H1 (cell line): ENCODE data around the gene ADAM12. TPM values are rescaled to one million over a fixed set of nuclear protein-coding genes. Genes with fewer than 3 reads are reported as not detected.

Experiments used
- CTCF ChIA-PET: fragments of 300-600 bp; sonication (Branson Sonifier 250); formaldehyde crosslinking; loops from one replicate; lab custom pipeline; 2021; ENCODE audit not compliant: partially characterized antibody; lab: Charles Lee
- POLR2A ChIA-PET: fragments of 300-600 bp; sonication (Branson Sonifier 250); formaldehyde crosslinking; loops from one replicate; lab custom pipeline; 2021; ENCODE audit warnings: inconsistent platforms; ENCODE audit not compliant: partially characterized antibody; lab: Charles Lee
- DNase-seq, 2 experiments: peaks; one replicate each; pipeline versions ENCODE4 v3.0.0 to v3.0.0-alpha.2; 2010 to 2022; ENCODE audit warnings: low spot score in 2 of 2, low read depth in 1 of 2, mixed read lengths in 1 of 2
- FAIRE-seq: peaks from 2 replicates; lab custom pipeline; 2011; peaks lifted over from hg19 to GRCh38; lab: Jason Lieb, UNC
- H2AFZ ChIP-seq: 2 replicates; pipeline ENCODE4 v1.8.1; 2012; ENCODE audit warnings: low read length, inconsistent platforms
- H2AK5ac ChIP-seq: 2 replicates; pipeline ENCODE4 v1.6.1; 2013; ENCODE audit warnings: low read depth, low read length
- H2BK120ac ChIP-seq: replicated peaks from 2 replicates; pipeline ENCODE3; 2013; ENCODE audit warnings: low read depth, low read length, inconsistent platforms
- H2BK12ac ChIP-seq: 2 replicates; pipeline ENCODE4 v1.6.1; 2013; ENCODE audit warnings: low read depth, low read length
- H2BK15ac ChIP-seq: 2 replicates; pipeline ENCODE4 v1.6.1; 2013; ENCODE audit warnings: low read length
- H2BK20ac ChIP-seq: 2 replicates; pipeline ENCODE4 v1.6.1; 2013; ENCODE audit warnings: low read length
- H2BK5ac ChIP-seq: 2 replicates; pipeline ENCODE4 v1.6.1; 2013; ENCODE audit warnings: low read depth, low read length
- H3K14ac ChIP-seq: 2 replicates; pipeline ENCODE4 v1.6.1; 2013; ENCODE audit warnings: inconsistent platforms; ENCODE audit not compliant: insufficient read length
- H3K18ac ChIP-seq: 2 replicates; pipeline ENCODE4 v1.6.1; 2013; ENCODE audit warnings: low read length; ENCODE audit errors: extremely low read depth
- H3K23ac ChIP-seq: 2 replicates; pipeline ENCODE4 v1.6.1; 2013; ENCODE audit warnings: inconsistent platforms; ENCODE audit not compliant: insufficient read length
- H3K23me2 ChIP-seq: 2 replicates; pipeline ENCODE4 v1.6.1; 2013; ENCODE audit warnings: low read depth, low read length
- H3K27ac ChIP-seq: 2 replicates; pipeline ENCODE4 v1.6.1; 2011; ENCODE audit warnings: low read depth, low read length, inconsistent platforms
- H3K27me3 ChIP-seq, 4 experiments: replicated peaks in 1 of 4; 1 replicate in 1 of 4; 2 replicates in 3 of 4; pipeline versions ENCODE4 v1.6.1 to v1.8.1; 2011 to 2013; ENCODE audit warnings: low read length in 3 of 4, mild to moderate bottlenecking in 3 of 4, inconsistent platforms in 2 of 4, mixed read lengths in 2 of 4, moderate library complexity in 1 of 4; ENCODE audit not compliant: control insufficient read depth in 3 of 4, insufficient read depth in 3 of 4; ENCODE audit errors: extremely low read depth in 1 of 4
- H3K36me3 ChIP-seq, 4 experiments: 2 replicates each; pipeline versions ENCODE4 v1.6.1 to v1.8.1; 2011 to 2013; ENCODE audit warnings: mild to moderate bottlenecking in 4 of 4, low read length in 3 of 4, moderate library complexity in 2 of 4, control low read depth in 1 of 4, inconsistent platforms in 1 of 4; ENCODE audit not compliant: insufficient read depth in 4 of 4, control insufficient read depth in 2 of 4
- H3K4ac ChIP-seq: replicated peaks from 2 replicates; pipeline ENCODE3; 2013; ENCODE audit warnings: low read length, low read depth, mixed read lengths, inconsistent platforms; ENCODE audit not compliant: insufficient read length
- H3K4me1 ChIP-seq, 4 experiments: replicated peaks in 1 of 4; 1 replicate in 1 of 4; 2 replicates in 3 of 4; pipeline versions ENCODE4 v1.6.1 to v1.8.1; 2011 to 2013; ENCODE audit warnings: low read length in 3 of 4, inconsistent platforms in 2 of 4, mixed read lengths in 1 of 4; ENCODE audit not compliant: insufficient read depth in 4 of 4, control insufficient read depth in 3 of 4
- H3K4me2 ChIP-seq, 2 experiments: 2 replicates each; pipeline versions ENCODE4 v1.6.1 to v1.8.1; 2011 to 2013; ENCODE audit warnings: low read depth in 2 of 2, low read length in 2 of 2, control low read depth in 1 of 2, inconsistent platforms in 1 of 2, mild to moderate bottlenecking in 1 of 2; ENCODE audit not compliant: insufficient read depth in 1 of 2
- H3K4me3 ChIP-seq, 4 experiments: fragments of 200-600, 300-600 bp in 1 of 4; sonication (generic), shearing (Covaris generic), sonication (Bioruptor Twin) in 1 of 4; 2 replicates each; pipeline versions ENCODE4 v1.5.1 to v1.8.1; 2011 to 2016; ENCODE audit warnings: low read length in 4 of 4, low read depth in 3 of 4, control low read depth in 2 of 4, inconsistent platforms in 2 of 4, mild to moderate bottlenecking in 2 of 4, mixed read lengths in 1 of 4, moderate library complexity in 1 of 4; ENCODE audit not compliant: insufficient read depth in 2 of 4; ENCODE audit errors: extremely low read depth in 1 of 4
- H3K56ac ChIP-seq: replicated peaks from 2 replicates; pipeline ENCODE3; 2013; ENCODE audit warnings: low read depth, mild to moderate bottlenecking, mixed read lengths, low read length, inconsistent platforms; ENCODE audit not compliant: insufficient read length
- H3K79me1 ChIP-seq: 2 replicates; pipeline ENCODE4 v1.6.1; 2013; ENCODE audit warnings: low read depth, low read length, control low read depth
- H3K79me2 ChIP-seq, 2 experiments: 2 replicates each; pipeline versions ENCODE4 v1.6.1 to v1.8.1; 2012 to 2013; ENCODE audit warnings: low read length in 2 of 2, mild to moderate bottlenecking in 2 of 2, inconsistent platforms in 1 of 2; ENCODE audit not compliant: insufficient read depth in 2 of 2, control insufficient read depth in 1 of 2
- H3K9ac ChIP-seq, 4 experiments: replicated peaks in 1 of 4; 1 replicate in 1 of 4; 2 replicates in 3 of 4; pipeline versions ENCODE4 v1.6.1 to v1.8.1; 2011 to 2013; ENCODE audit warnings: low read depth in 3 of 4, low read length in 3 of 4, control low read depth in 2 of 4, mild to moderate bottlenecking in 2 of 4, moderate library complexity in 2 of 4, inconsistent platforms in 1 of 4; ENCODE audit errors: extremely low read depth in 1 of 4
- H3K9me3 ChIP-seq, 2 experiments: 2 replicates each; pipeline versions ENCODE4 v1.6.1 to v1.8.1; 2012 to 2013; ENCODE audit warnings: mild to moderate bottlenecking in 2 of 2, moderate library complexity in 2 of 2, control low read depth in 1 of 2, inconsistent platforms in 1 of 2, low read depth in 1 of 2, low read length in 1 of 2, mixed read lengths in 1 of 2; ENCODE audit not compliant: insufficient read depth in 2 of 2
- H4K20me1 ChIP-seq, 2 experiments: replicated peaks in 1 of 2; 2 replicates each; pipeline versions ENCODE3 to v1.8.1; 2011 to 2013; ENCODE audit warnings: inconsistent platforms in 2 of 2, low read length in 2 of 2, mild to moderate bottlenecking in 1 of 2; ENCODE audit not compliant: insufficient read depth in 2 of 2, control insufficient read depth in 1 of 2
- H4K5ac ChIP-seq: 2 replicates; pipeline ENCODE4 v1.6.1; 2013; ENCODE audit warnings: low read length, low read depth, mixed read lengths, inconsistent platforms; ENCODE audit not compliant: insufficient read length
- H4K8ac ChIP-seq: 2 replicates; pipeline ENCODE4 v1.8.0; 2013; ENCODE audit warnings: mild to moderate bottlenecking, moderate library complexity, low read length, inconsistent platforms; ENCODE audit not compliant: insufficient read depth; ENCODE audit errors: extremely low read depth
- H4K91ac ChIP-seq: replicated peaks from 2 replicates; pipeline ENCODE3; 2013; ENCODE audit warnings: low read length, mixed read lengths, inconsistent platforms; ENCODE audit not compliant: insufficient read length
- ASH2L ChIP-seq: fragments of 200-600, 300-600 bp; sonication (generic); IDR thresholded peaks from one replicate; pipeline ENCODE4 v1.7.1; 2017; ENCODE audit warnings: low read length
- CHD1 ChIP-seq: IDR thresholded peaks from 2 replicates; pipeline ENCODE4 v1.6.1; 2012; ENCODE audit warnings: low read depth, low read length, improper control_type of control experiment
- CHD2 ChIP-seq: IDR thresholded peaks from 2 replicates; pipeline ENCODE4 v1.6.1; 2012; ENCODE audit warnings: low read length, improper control_type of control experiment
- CTBP2 ChIP-seq: IDR thresholded peaks from 2 replicates; pipeline ENCODE4 v1.7.0; 2011; ENCODE audit warnings: borderline replicate concordance, mild to moderate bottlenecking, moderate library complexity, mixed read lengths, low read length; ENCODE audit not compliant: insufficient read depth, insufficient read length
- EGR1 ChIP-seq: IDR thresholded peaks from 2 replicates; pipeline ENCODE4 v1.6.1; 2011; ENCODE audit warnings: low read depth, low read length, borderline replicate concordance
- EP300 ChIP-seq, 2 experiments: IDR thresholded peaks; 1 replicate in 1 of 2; 2 replicates in 1 of 2; pipeline ENCODE4 v1.6.1; 2011 to 2012; ENCODE audit warnings: low read depth in 2 of 2, low read length in 2 of 2, mild to moderate bottlenecking in 2 of 2, borderline replicate concordance in 1 of 2, inconsistent platforms in 1 of 2, moderate library complexity in 1 of 2
- KDM4A ChIP-seq: IDR thresholded peaks from one replicate; pipeline ENCODE4 v1.7.1; 2012; ENCODE audit warnings: low read depth, mild to moderate bottlenecking, moderate library complexity, low read length, inconsistent platforms; ENCODE audit not compliant: severe bottlenecking
- RNF2 ChIP-seq: fragments of 200-900, 300-1000 bp; sonication (generic); IDR thresholded peaks from 2 replicates; pipeline ENCODE4 v1.7.1; 2016; ENCODE audit warnings: borderline replicate concordance, low read depth, mild to moderate bottlenecking, antibody characterized with exemption, low read length; ENCODE audit not compliant: poor library complexity, severe bottlenecking; ENCODE audit errors: missing control alignments
- SRF ChIP-seq: IDR thresholded peaks from 2 replicates; pipeline ENCODE4 v1.6.1; 2011; ENCODE audit warnings: mild to moderate bottlenecking, low read depth, low read length, moderate library complexity
- YY1 ChIP-seq: IDR thresholded peaks from 2 replicates; pipeline ENCODE4 v1.6.1; 2011; ENCODE audit warnings: low read depth, mild to moderate bottlenecking, low read length
- WGBS, 2 experiments: shearing (Covaris generic) in 1 of 2; methylation state at CpG; one replicate each; pipeline versions ENCODE4 v1.1.6 to v1.1.7; 2013 to 2015; ENCODE audit warnings: low lambda C conversion rate in 2 of 2, mixed read lengths in 2 of 2, inconsistent platforms in 1 of 2, low coverage in 1 of 2, missing lambda C conversion rate in 1 of 2; ENCODE audit not compliant: insufficient replicate concordance in 2 of 2, insufficient coverage in 1 of 2, insufficient read length in 1 of 2; ENCODE audit errors: extremely low coverage in 1 of 2, missing lambda C conversion rate in 1 of 2; 5-methylcytosine and 5-hydroxymethylcytosine counted together
- polyA plus RNA-seq, 7 experiments: library from polyadenylated mRNA; depleted of rRNA in 3 of 7; stranded (reverse) in 5 of 7; unstranded in 2 of 7; fragments of >200 nt in 5 of 7; fragments of 200-250 nt in 2 of 7; gene quantifications; 1 replicate in 5 of 7; 2 replicates in 1 of 7; 4 replicates in 1 of 7; pipeline versions ENCODE4 v1.2.1 to v1.2.3, GENCODE V29; 2011 to 2013; ENCODE audit warnings: missing spikeins in 2 of 7, mixed read lengths in 2 of 7
- total RNA-seq: library from RNA; stranded (reverse); fragmentation: NEBNext Ultra II Directional; extraction: Animal tissue kit (Norgen Biotek cat#: 25700); gene quantifications from 2 replicates; pipeline ENCODE4 v1.2.1, GENCODE V29; 2021
- TF ChIP-seq, protein P1 (sequence below), 3 experiments: IDR thresholded peaks; 1 replicate in 2 of 3; 2 replicates in 1 of 3; pipeline versions ENCODE4 v1.5.1 to v1.6.1; 2011; ENCODE audit warnings: low read length in 3 of 3, mild to moderate bottlenecking in 3 of 3, inconsistent platforms in 2 of 3, low read depth in 1 of 3, moderate library complexity in 1 of 3; ENCODE audit not compliant: insufficient read depth in 1 of 3; ENCODE audit errors: control extremely low read depth in 1 of 3

ADAM12 gene
- total and polyA plus RNA-seq, 2 of the 8 experiments (the other 6 are each of a cell fraction or from before 2014, with no cell fraction given), result 0.07 to 0.17 TPM

DNA sequence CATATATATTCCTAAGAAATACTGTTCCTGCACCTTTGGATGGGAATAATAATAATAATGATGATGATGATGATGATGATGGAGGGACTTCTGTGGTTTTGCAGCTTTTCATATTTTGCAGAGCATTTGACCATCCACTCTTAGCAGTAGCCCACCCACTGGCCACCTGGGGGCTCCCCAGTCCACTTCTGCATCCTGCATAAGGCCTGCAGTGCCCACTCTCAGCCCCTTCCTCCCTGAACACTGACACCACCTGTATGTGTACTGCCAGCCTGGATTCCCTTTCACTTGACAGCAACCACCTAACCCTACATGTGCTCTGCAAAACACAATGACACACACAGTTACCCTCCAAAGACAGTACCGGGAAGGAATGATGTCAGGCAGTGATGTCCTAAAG lies 131.4 kb downstream of the ADAM12 start:
- Histone ChIP-seq H4K5ac (no peak overlapping the region), H3K27ac (no peak overlapping the region), H3K9me3 (0 out of 4 replicates have a peak, but pooled peaks cover 0 to 2% of the 10 kb centered on the region in 2 experiments), H4K91ac (peak overlapping the region; percentile 62), H3K4ac (peak overlapping the region; percentile 44), H3K79me1 (no peaks in the 10 kb centered on the region), H3K18ac (no peak overlapping the region), H2BK120ac (peak overlapping the region; percentile 10), H3K23ac (no peak overlapping the region), H2AK5ac (no peak overlapping the region), H3K79me2 (no peaks in the 10 kb centered on the region), H4K20me1 (peaks cover 0 to 3% of the 10 kb centered on the region in 2 experiments), H3K36me3 (no peaks in the 10 kb centered on the region), H3K9ac (no peak overlapping the region), H3K27me3 (no peaks in the 10 kb centered on the region), H2AFZ (no peak overlapping the region), H2BK20ac (no peak overlapping the region), H4K8ac (no peak overlapping the region), H2BK5ac (no peak overlapping the region), H2BK15ac (no peak overlapping the region), H3K56ac (no peak overlapping the region), H3K4me2 (no peak overlapping the region), H3K4me3 (no peak overlapping the region), H3K4me1 (no peaks in the 10 kb centered on the region), H2BK12ac (no peak overlapping the region; the same call in 1 of the 2 replicates), H3K23me2 (peaks cover 4% of the 10 kb centered on the region; the same call in 1 of the 2 replicates), H3K14ac (no peak overlapping the region)
- whole genome bisulfite sequencing, 2 experiments, result 100% methylated on average over 1 of the region's 1 CpG; no CpG with 5 or more reads in 1 of the 2 experiments
- DNase-seq (no peak), FAIRE-seq (no peak)
- POLR2A ChIA-PET, result no interaction called here
- CTCF ChIA-PET, result interaction anchor here (0.6 to 1.5 kb wide), 2 partner anchors 155 to 257 kb away, joined by 3 read pairs; no protein-coding TSS in a partner anchor
- no peak for TF ChIP-seq CHD1
- no peak for TF ChIP-seq EGR1
- TF ChIP-seq EP300 (IDR thresholded peaks at IDR 0.05; ENCODE audit: borderline replicate concordance in 1 of 2, low read depth in 2 of 2, low read length in 2 of 2), result no peak
- no peak for TF ChIP-seq RNF2
- no peak for TF ChIP-seq ASH2L
- TF ChIP-seq SRF, result no peak
- no peak for TF ChIP-seq CTBP2
- TF ChIP-seq YY1, result no peak
- TF ChIP-seq, protein P1, sequence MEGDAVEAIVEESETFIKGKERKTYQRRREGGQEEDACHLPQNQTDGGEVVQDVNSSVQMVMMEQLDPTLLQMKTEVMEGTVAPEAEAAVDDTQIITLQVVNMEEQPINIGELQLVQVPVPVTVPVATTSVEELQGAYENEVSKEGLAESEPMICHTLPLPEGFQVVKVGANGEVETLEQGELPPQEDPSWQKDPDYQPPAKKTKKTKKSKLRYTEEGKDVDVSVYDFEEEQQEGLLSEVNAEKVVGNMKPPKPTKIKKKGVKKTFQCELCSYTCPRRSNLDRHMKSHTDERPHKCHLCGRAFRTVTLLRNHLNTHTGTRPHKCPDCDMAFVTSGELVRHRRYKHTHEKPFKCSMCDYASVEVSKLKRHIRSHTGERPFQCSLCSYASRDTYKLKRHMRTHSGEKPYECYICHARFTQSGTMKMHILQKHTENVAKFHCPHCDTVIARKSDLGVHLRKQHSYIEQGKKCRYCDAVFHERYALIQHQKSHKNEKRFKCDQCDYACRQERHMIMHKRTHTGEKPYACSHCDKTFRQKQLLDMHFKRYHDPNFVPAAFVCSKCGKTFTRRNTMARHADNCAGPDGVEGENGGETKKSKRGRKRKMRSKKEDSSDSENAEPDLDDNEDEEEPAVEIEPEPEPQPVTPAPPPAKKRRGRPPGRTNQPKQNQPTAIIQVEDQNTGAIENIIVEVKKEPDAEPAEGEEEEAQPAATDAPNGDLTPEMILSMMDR (IDR thresholded peaks at IDR 0.05; ENCODE audit: control extremely low read depth in 1 of 3, insufficient read depth in 1 of 3, low read depth in 1 of 3, low read length in 3 of 3), result peak; percentile 43 to 60 (median 45)
- no peak for TF ChIP-seq CHD2
- no peak for TF ChIP-seq KDM4A
